NCI-H1417 (cell line): ENCODE results near the gene PRICKLE4.
"Not testable (repeated sequence)": the region's sequence is repeated elsewhere in the genome, so short reads cannot be mapped to it uniquely, and the experiment has no call there.

Source experiments
- DNase-seq, 3 experiments: peaks; one replicate each; lab custom pipeline; 2025; lab: John Stamatoyannopoulos, UW

Gene PRICKLE4

DNA sequence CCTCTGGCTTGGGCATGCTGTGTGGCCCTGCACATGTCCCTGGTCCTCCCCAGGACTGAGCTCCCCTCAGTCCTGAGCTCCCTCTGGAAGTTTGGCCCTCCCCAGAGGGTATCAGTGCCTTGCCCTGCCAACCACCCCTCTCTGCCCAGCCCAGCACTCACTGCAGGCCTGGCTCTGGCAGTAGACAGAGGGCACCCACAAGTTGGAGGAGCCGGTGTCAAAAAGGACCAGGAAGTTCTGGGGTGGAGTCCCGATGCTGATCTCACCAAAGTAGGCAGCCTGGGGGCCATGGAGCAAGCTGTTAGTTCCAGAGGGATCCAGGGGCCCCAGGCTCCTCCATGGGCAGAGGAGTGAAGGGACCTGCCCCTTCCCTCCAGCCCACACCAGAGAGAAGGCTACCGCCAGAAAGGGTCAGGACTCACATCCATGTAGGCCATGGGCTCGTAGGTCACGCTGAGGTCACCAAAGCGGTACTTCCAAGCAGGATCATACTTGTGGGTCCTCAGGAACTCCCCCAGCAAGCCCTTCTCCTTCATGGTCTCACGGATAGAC, 36.3 kb upstream of the PRICKLE4 start:
- DNase-seq, result no peak

DNA sequence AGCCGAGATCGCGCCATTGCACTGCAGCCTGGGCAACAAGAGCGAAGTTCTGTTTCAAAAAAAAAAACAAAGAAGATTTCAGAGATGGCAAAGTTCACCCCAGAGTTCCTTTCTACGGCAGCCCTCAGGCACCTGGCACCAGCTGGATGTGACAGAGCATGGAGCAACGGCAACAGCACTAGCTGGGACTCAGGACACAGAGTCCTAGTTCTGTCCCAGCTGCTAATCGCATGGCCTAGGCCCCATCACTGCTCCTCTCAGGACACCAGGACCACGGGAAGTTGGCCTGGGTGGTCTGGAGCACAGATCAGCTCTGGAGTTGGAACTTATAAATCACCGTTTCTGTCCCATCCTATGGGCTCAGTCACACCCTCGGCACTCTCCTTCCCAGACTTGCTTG, 34.5 kb upstream of the PRICKLE4 start:
- no peak for DNase-seq

DNA sequence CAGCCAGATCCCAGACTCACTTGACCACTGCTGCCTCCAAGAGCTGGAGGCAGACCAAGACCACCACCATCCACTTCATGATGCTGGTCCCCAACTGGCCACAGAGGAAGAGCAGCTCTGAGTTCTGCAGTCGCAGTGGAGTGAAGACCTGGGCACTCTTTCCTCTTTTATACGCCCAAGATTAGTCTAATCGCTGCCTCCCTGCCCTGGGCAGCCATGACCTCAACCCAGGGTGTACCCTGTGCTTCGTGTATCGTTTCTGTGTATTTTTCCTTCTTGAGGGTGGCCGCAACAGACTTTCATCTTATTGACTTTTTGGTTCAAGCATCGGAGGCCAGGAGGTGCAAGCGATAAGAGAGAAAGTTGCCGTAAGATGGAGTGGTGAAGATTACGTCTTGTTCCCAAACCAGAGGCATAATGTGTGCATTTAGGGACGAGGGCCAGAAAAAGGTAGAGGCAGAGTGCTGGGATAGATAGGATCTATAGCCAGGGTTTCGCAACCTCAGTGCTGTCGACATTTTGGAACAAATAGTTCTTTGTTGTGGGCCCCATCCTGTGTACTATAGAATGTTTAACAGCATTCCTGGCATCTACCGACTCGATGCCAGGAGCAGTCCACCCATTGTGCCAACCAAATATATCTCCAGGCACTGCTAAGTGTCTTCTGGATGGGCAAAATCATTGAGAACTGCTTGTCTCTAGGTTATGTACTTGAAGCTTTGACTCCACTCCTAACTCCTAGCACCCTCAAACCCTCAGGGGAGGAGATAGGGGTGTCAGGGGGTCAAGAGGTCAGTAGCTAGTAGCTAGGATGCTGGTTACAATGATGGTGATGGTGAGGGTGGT, 33.1 kb upstream of the PRICKLE4 start, which contains the start of gene PGC:
PGC (minus strand) TSS at position 142 of the 846 bp plus-strand sequence; CDS start at position 79, 63 bp downstream.
- no peak for DNase-seq

DNA sequence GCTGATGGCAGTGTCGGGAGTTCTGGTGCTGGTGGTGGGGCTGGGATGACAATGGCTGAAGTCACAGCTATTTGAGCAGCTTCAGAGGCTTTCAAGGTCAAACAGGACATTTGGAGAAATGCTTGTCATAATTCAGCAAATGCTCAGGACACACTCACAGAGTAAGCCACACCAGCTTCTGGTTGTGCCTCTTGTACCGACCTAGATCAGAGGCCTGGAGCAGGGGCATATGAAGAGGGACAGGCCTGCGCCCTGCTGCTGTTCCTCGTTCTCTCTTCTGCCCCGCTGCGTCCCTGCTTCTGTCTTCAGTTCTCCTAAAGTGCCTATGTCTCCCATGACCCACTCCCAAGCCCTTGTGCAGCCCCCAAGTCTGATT, 32.5 kb upstream of the PRICKLE4 start:
- DNase-seq, result no peak

DNA sequence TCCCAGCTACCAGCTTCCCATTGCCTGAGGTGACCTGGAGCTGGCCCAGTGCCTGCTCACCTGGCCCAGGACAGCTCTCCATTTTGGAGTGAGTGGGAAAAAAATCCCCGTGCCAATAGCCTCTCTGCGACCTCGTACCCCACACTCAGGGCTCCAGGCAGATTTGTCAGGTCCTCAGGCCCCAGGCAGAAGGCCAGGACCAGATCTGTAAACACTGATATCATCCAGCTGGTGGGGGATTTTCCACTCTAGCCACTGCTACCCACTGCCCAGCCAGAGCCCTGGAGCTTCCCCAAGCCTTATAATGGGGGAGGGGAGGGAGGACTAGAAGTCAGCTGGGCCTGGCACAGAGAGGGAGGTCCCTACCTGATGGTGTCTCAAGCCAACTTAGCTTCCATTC, 32.0 kb upstream of the PRICKLE4 start:
- DNase-seq, result no peak

DNA sequence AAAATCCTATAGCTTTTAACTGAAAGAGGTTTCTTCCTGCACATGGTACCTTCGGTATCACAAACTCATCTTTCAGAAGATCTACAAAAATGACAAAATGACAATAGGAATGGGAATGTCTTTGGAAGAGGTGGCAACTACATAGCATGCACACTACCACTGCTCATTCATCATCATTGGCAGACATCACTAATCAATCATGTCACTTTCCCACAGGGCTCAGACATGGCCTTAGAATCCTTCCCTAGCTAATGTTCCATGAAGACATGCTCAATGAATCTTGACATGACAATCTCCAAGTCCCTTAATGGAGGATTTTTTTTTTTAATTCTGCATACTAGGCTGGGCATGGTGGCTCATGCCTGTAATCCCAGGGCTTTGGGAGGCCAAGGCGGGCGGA, 30.2 kb upstream of the PRICKLE4 start:
- DNase-seq, result no peak

DNA sequence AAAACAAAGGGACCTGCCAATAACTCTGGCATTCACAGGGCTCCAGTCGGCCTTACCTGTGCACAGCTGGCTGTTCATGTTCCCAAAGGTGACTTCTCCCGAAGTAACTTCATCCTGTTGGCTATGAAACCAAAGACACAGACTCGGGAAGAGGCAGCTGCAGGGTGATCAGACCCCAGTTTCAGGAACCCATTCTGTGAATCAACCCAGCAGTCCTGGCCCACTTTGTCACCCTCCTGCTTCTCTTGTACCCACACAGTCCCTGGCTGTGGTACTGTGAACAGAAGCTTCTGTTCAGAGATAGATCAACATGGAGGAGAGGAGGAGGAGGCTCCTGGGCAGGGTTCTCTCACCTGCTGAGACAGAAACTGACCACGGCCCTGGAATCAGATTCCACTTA, 24.7 kb upstream of the PRICKLE4 start:
- no peak for DNase-seq

DNA sequence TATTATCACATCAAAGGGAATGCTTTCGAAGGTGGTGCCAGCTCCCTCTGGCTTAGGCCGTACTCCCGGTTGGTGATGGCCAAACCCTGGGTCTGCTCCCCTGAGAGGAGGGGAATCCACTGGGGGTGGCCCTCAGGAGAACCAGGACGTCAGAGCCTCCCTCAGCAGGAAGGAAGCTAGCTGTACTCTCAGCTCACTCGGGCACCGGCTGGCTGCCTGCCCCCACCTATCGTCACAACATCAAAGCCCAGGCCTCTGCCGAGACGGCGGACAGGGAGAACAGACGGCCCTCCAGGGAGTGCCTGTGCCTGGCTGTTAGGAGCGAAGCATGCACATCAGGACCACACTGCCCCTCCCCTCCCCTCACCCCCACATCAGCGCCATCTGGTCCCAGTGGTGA, 24.2 kb upstream of the PRICKLE4 start:
- no peak for DNase-seq

DNA sequence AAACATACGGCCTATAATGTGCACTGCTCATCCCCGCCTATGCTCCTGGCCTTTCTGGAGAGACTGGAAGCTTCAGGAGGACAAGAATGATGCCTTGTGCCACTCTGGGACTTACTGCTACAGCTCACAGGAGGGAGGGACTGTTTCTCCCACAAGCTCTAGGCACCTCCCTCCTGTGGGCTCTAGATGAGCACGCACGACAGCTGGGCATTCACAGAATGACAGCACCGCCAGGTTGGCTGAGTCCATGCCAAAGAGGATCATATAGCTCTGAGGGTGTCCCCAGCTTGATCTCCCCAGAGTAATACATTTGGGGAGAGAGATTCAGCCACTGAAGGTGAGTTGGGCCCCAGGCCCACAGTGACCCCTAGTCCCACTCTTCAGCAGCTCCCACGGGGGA, 23.3 kb upstream of the PRICKLE4 start:
- no peak for DNase-seq

DNA sequence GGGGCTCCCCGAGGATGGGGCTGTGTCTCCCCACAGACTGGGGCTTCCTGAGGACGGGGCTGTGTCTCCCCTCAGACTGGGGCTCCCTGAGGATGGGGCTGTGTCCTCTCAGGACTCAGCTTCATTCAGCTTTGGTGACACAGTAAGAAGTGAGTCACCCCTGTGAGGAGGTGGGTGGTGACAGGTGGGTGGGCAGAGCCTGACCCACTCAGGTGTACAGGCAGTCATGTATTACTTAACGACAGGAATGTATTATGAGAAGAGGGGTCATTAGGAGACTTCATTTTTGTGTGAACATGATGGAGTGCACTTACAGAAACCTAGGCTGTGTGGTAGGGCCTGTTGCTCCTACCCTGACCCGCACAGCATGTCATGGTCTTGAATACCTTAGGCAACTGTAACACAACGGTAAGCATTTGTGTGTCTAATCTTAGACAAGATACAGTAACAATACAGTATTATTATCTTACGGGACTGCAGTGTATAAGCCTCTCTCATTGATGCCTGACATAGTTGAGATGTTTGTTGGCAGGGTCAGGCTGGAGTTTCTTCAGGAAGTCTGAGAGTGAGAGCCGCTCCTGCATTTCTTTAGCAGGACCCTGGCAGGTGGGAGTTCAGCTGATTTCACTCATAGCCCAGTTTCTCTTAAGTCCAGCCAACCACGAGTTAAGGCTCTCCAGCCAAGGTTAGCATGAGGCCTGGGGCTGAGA, 22.5 kb upstream of the PRICKLE4 start:
- no peak for DNase-seq

DNA sequence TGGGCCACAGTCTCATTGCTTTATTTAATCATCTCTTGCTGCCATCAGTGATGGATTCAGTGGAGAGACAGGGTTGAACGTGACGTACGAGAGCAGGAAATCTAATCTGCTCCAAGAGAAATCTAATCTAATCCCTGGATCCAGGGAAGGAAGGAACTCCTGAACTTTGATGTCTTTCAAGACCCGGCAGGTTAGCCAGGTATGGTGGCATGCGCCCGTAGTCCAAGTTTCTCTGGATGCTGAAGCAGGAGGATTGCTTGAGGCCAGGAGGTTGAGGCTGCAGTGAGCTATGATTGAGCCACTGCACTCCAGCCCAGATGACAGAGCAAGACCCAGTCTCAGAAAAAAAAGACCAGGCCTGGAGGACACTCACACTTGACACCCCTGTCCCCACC, 21.9 kb upstream of the PRICKLE4 start:
- DNase-seq, result no peak

DNA sequence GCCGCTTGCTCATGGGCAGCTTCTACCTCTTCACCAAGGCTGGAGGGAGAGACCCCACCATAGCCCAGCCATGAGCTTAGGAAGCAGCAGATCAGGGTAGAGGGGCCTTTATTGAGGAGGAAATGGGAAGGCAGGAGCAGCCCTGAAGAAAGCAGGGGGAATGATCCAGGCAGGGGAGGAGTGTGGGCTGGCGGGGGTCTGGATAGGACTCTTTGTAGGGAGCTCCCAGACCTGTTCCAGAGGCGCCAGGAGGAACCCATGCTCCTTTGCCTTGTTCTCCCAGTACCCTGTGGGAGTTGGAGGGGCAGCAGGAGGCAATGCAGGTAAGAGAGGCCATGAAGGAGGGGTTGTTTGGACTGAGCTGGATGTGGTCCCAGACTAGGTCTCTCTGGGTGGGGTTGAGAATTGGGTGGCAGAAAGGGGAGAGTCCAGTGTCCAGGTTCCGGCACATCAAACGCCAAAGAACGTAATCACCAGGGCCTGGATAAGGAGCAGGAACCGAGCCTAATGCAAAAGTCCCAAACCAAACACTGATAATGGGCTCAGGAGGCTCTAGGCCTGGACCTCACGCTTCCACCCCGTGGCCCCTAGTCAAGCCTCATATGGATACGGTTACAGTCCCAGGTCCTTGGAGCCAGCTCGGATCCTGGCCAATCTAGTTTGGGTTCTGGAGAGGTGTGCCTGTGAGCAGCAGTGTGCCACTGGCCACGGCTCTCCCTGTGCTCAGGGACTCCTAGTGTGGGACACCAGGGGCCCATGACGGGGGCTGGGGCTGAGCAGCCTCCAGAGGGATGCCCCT, 21.3 kb upstream of the PRICKLE4 start:
- no peak for DNase-seq

DNA sequence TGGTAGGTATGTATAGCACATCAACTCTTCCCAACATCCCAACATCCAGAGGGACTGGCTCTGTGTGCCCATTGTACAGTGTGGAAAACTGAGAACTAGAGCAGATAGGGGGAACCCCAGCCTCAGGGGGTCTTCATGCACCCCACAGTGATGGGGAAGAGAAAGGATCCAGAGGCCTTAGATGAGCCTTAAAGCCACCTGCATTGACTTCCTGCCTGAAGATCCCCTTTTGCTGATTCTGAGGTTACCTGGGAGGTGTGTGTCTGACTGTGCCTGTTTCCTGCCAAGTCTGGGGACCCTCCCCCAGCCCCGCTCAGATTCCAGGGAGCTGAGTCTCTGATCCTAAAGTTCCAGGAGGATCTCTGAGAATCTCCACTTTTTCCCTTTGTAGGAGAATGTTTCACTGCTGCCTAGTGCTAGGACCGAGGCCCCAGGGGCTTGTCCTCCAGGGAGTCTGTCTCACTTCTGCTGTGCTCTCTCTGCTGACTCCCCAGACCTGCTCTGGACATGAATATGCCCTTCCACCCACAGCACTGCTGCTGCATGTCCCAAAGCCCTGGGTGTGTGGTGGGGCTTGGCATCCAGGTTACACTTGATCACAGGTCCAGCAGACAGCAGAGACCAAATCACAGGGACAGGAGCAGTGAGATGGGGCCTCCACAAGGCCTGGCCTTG, 20.5 kb upstream of the PRICKLE4 start:
- DNase-seq, result no peak

DNA sequence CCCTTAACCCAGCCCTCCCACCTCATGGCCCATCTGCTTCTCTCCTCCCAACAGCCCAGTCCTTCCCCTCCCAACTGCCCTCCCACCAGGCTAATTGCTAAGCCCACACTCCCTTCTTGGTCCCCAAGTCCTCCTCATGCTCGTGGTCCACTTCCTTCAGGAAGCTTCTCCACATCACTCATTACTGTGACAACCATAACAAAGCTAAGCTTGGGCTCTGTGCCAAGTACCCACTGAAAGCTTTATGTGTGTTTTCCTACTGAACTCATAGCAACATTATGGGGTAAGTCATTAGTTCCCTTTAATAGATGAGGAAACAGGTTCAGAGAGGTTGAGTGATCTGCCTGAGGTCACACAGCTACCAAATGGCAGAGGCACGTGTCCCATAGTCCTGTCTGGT, 17.1 kb upstream of the PRICKLE4 start:
- peak in 1 of 3 experiments; percentile 60 for DNase-seq

DNA sequence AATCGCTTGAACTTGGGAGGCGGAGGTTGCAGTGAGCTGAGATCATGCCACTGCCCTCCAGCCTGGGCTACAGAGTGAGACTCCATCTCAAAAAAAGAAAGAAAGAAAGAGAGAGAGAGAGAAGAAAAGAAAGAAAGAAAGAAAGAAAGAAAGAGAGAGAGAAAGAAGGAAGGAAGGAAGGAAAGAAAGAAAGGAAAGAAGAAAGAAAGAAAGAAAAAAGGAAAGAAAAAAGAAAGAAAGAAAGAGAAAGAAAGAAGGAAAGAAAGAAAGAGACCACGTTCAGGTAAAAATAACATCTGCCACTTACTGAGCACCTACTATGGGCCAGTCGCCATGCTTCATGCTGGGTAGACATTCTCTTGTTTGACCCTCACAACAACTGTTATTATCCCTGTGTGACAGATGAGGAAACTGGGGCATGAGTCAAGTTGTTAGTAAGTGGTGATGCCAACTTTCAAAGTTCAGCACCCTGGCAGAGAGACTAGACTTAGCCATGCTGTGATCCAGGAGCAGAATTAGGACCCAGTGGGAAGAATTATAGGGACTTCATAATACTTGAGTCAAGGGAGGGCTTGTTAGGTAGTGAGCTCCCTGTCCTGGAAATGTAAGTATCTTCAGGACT, 14.4 kb upstream of the PRICKLE4 start:
- not testable (repeated sequence) for DNase-seq

DNA sequence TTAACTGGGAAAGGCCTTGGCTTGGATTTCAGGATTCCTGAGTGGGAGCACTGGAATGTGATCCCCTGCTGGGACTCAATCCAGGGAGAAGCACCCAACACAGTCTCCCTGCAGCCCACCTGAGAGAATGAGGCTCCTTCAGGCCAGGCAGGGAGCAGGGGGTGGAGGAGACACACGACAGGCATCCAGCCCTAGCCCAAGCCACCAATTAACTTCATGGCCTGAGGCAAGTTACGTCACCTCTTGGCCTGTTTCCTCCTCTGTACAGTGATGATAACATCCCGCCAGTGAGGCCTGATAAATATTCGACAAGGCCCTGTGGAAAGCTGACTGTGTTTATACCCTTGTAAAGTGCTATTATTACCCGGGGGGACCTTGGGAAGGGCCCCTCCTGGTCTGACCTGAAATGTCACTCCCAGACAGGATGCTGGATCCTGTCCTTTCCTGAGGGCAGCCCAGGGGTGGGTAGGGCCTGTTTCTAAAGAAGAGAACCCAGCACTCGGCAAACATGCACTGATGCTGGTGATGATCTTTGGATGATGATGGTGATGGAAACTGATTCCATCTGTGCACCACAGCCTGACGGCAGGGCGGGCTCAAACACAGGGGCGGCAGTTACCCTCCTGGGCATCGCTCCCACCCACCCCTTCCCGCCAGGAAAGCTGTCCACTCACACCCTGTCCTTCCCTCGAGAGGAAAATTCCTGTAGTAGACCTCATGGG, 13.3 kb upstream of the PRICKLE4 start:
- peak in 2 of 3 experiments; percentile 65 to 90 for DNase-seq

DNA sequence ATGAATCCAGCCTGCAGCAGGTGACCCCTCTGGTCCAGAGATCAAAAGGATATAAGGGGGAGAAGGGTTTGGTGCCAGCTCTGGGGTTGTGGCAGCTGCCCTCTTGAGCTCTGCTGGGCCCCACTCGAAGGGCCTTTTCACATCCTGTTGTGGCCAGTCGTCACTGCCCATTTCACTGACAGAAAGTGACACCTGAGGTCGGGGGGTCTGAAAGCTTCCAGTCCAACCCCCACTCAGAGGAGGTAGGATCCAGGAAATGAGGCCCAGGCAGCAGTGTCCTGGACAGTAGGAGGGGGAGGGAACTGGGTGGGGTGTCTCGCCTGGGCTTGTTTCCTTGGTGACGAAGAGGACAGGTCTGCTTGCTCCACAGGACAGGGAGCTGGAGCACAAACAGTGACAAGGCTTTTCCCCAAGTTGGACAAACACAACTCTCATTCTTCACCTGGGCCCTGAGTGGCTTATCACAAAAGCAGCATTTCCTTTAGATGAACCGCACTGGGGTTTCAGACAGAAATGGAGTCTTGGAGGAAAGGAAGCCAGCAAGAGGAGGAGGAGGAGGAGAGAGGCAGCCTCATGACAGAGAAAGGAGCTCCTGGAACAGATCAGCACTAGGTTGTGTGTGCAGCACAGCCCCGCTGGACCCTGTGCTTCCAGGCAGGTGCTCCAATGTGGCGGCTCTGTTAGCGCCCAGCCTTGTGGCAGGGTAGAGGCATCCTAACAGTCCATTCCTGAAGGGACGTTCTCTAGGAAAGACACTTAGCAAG, 11.9 kb upstream of the PRICKLE4 start:
- DNase-seq, result peak in 2 of 3 experiments; percentile 8 to 14

DNA sequence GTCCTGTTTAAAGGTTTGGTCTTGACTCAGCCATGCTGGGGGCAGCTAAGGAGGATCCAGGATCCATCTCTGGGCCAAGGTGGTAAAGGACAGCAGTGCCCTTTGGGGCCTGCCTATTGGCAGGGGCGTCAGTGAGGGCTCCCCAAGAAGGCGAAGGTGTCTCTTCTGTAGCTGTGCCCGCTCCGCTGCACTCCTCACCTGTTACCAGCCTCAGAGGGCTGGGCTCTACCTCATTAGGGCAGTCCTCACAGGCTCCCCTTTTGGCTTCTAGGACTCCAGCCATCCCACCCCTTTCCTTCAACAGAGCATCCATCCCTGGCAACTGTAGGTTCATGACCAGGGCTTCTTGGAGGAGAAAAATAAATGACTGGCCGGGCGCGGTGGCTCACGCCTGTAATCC, 11.2 kb upstream of the PRICKLE4 start:
- DNase-seq, result no peak

DNA sequence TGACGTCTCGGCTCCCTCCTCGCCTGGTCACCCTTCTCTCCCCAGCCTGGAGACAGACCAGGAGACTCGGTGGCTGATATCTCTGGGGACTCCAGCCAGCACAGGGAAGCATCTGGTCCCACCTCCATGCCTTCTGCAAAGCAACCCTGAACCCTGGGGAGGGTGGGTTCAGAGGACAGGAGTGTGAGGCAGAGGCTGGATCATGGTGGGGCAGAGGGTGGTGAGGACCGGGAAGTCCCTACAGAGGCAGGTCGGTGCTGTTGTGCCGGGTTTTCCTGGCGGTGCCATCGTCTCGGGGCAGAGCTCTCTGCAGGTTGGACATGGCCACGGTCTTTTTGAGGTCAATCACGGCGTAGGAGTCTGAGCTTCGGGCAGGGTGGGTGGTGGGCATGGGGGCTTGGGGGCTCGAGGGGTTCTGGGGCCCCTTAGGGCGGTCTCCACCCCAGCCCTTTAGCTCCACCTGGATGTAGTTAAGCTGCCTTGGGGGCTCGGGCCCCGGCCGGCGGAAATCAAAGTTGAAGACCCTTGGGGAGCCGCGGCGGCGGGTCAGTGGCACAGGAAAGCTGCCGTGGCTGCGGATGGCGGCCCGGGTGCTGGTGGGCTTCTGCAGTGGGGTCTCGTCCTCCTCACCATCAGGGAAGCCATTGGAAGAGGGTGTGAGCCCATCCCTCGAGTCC, 10.1 kb upstream of the PRICKLE4 start:
- DNase-seq, result no peak
